ENCODE results near the gene ENTPD2.

The ENTPD2 gene

GRCh38 chr9:137053944-137054931 is at the start of gene ENTPD2:
TSS of gene ENTPD2 (minus strand) at chr9:137054061. CDS start at chr9:137053997, 64 bp downstream.
- no peak for DNase-seq (ENCODE audit: low read depth)

- no peak for DNase-seq (ENCODE audit: low read depth)
Observed at GRCh38 chr9:137103206-137103999, 49.5 kb upstream of the ENTPD2 start.

- DNase-seq (ENCODE audit: low read depth): no peak
Observed at GRCh38 chr9:137099231-137099630, 45.4 kb upstream of the ENTPD2 start.

DNA sequence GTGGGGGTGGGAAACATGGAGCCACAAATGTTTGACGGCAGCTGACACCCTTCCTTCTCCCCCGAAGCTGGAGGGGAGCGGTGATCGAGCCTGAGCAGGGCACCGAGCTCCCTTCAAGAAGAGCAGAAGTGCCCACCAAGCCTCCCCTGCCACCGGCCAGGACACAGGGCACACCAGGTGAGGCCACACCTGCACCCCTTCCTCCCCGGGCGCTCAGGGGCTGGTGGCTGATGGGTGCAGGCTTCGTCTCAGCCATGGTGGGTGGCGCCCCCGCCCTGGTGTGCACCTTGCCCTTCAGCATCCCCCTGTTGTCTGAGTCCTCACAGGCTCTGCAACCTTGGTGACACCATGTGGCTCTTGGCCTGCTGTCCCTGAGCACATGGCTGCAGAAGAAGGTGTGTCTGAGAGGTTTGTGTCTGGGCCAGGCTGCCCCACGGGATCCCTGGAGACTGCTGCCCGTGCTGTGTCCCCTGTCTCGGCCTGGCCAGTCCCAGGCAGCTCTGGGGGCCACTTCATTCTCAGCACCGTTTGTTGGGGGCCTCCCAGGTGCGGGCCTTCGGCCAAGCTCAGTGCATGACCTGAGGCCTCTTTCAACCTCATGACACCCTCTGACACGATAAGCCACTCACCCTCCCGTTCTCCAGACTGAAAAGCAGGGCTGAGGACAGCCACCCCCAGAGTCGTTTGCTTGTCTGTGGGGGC is 44.1 kb upstream of the ENTPD2 start:
- no peak for DNase-seq (ENCODE audit: low read depth)

- no peak for DNase-seq (ENCODE audit: low read depth)
Observed at GRCh38 chr9:137096785-137097546, 43.1 kb upstream of the ENTPD2 start.

DNA sequence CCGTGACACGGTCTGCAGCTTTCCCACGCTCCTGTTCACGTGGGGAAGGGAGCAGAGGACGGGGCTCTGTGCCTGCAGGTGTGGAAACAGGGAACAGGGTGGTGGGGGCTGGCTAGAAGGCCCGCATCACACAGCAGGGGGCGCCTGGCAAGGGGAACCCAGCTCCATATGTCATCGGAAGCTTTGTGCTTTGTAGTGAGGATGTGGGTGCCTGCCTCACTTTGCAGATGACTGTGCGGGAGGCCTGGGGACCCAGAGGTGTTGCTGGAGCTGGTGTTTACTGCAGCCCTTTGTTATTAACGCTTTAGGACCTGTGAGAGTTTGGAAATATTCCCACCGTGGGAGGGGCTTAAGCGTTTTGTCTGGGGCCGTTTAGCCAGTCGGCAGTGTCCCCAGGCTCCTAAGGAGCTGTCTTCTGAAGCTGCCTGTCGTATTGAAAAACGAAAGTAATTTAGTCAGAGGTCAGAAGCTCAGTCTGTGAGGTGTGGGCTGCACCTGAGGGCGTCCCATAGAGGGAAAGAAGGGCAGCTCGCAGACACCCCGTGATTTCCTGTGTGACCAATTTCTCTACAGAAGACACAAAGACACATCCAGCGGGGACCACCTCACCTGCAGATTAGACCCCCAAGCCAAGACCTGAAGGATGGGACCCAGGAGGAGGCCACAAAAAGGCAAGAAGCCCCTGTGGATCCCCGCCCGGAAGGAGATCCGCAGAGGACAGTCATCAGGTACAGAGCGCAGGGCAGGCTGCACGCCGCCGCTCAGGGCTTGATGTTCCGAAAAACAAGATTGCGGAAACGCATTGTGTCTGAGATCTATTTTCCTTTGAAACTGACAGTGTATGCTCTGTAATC is 42.0 kb upstream of the ENTPD2 start:
- no peak for DNase-seq (ENCODE audit: low read depth)

- no peak for DNase-seq (ENCODE audit: low read depth)
Observed at GRCh38 chr9:137089232-137089947, 35.5 kb upstream of the ENTPD2 start.

DNA sequence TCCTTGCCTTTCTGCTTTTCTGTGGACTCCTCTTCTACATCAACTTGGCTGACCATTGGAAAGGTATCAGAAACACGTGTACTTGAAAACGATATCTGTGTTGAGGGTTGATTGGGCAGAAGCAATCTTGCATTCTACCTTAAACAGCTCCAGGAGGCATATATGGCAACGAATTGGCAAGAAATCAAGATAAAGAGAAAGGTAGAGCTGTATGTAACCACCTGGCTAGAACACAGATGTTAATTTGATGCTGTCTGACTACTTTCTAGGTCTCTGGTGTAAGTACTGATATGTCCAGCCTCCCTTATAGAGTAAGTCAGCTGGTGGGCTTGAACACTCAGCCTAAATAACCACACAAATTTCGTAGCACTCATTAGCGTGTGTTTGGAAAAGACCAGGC is 34.3 kb upstream of the ENTPD2 start:
- no peak for DNase-seq (ENCODE audit: low read depth)

GRCh38 chr9:137087409-137087925 is 33.6 kb upstream of the ENTPD2 start:
- no peak for DNase-seq (ENCODE audit: low read depth)

DNA sequence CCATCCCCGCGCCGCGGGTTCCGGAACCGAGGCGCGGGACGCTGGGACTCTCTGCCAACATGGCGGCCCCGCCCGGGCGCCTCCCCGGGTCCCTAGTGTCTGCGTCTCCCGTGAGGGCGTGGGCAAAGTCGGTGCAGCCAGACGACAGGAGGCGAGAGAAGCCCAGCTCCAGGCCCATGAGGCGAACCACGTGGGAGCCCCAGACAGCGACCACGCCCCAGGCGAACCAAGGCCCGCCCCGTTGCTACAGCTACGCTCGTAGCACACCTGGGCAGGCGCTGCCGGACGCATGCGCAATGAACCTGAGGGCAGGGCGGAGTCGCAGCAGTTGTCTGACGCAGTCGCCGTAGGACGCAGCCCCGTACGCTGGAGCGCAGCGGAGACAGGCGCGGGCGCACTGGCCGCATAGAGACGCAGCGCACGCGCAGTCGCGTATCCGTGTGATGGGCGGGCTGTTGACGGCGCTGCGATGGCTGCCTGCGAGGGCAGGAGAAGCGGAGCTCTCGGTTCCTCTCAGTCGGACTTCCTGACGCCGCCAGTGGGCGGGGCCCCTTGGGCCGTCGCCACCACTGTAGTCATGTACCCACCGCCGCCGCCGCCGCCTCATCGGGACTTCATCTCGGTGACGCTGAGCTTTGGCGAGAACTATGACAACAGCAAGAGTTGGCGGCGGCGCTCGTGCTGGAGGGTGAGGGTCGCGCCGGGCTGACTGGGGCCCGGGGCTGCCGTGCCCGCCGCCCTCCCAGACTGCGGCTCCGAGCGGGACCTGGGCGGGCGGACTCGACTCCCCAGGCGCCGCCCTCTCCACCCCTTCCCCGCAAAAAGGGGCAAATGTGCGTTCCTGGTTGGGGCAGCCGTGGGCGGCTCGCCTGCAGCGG is 32.9 kb upstream of the ENTPD2 start, which contains the start of gene MAN1B1:
TSS of gene MAN1B1 (plus strand) at position 455 of the 878 bp plus-strand sequence. CDS start at position 470, 15 bp downstream.
- DNase-seq (ENCODE audit: low read depth): peak; percentile 88

DNA sequence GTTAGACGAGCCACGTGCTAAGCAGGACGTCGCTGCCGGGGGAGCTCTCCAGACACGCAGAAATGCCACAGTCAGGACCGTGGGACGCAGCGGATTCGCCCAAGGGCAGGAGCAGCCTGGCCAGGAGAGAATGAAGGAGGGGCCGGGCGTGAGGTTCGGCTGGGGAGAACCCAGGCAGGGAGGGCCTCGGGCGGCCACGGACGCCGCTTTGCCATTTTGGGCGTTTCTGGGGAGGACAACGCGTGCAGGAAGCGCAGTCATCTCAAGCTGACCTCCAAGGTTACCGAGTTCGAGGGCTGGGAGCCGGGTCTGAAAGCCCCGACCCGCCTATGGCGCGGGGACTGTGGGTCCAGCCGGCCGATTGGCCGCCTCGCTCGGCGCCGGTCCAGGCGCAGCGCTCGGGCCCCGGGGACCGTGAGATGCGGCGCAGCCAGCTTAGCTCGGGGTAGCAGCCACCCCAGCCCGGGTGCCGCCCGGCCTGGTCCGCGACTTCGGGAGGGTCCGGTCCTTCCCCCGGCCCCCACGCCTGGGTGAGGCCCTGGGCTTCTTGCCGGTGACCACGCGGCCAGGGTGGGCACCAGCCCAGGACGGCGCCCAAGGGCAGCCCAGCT is 32.2 kb upstream of the ENTPD2 start:
- no peak for DNase-seq (ENCODE audit: low read depth)

DNA sequence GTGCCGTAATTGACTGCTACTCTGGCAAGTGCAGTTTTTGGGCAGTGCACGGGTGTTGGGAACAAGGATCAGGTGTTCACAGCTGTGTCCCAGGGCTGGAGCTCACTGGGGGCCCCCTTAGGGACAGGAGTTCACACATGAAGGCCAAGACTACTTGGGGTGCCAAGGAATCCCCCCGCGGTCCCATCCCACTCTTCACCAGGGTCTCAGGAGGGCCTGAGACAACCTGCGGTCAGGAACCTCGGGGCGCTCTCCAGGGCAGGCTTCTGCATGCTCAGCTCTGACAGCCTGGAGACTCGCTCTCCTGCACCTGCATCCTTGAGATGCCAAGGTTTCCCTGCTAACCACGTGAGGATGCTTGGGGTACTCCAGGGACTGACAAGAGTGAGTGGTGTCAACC is 30.7 kb upstream of the ENTPD2 start:
- no peak for DNase-seq (ENCODE audit: low read depth)

DNA sequence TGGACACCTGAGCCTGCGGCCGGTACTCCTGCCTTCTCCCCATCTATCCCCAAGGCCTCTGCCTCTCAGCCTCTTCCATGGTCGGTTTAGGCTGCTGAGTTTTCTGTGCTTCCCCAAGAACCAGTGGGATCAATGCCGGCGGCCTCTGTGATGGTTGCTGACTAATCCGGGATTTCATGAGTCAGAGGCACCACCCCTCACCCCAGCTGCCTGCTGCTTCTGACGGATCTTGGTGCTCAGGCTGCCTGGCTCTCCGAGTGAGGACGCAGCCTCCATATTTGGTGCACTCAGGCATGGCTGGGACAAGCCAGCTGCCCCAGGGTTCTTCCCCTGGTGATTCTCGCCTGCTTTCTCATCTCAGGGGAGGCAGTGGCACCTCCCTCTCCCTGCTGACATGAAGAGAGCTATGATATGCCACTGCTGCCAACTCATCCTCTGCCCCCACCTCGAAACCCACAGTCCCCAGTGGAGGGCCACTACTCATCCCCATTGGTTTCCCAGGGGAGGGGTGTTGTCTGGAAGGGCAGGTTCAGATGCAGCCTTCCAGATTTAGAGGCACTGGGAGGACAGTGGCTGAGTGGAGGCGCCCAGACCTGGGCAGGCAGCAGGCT is 29.6 kb upstream of the ENTPD2 start:
- DNase-seq (ENCODE audit: low read depth): peak; percentile 87

DNA sequence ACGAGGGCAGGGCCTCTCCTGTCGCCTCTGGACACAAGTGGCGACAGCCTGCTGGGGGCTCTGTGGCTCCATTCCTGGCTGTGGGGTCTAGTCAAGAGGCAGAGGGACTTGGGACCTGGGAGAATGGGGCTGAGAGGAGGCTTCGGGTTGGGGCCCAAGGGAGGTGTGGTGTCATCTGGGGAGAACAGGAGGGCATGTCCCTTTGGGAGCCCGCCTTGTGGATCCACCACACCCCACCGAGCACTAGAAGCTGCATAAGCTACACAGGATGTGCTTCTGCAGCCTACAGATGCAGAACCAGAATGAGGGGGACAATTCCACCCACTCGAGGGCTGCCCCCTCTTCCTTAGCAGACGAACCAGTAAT is 29.0 kb upstream of the ENTPD2 start:
- DNase-seq (ENCODE audit: low read depth): no peak

DNA sequence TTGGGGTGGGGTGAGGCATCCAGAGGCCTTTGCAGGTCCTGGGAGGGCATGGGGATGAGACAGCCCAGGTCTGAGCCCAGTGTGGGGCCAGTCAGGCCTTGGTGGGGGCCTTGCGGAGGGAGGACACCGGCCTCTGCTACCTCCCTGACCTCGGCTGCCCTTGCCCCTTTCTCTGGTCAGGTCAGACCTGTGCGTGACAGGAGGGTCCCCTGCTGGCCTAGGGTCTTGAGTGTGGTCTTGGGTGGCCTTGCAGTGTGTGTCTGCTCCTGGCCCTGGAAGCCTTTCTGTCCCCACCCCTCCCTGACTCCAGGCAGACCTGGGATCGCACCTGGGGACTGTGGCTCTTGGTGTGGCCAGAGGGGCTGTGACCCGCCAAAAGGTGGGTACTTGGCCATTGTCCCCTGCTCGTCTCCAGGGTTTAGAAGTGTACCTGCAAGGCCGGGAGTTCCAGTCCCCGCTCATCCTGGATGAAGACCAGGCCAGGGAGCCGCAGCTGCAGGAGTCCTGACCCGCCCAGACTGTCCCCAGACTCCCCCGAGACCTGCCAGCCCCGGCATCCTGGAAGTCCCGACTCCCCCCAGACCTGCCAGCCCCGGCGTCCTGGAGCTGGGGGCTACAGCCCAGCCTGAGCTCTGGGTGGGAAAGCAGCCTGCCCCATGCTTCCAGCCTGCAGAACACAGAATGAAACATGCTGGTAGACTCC is 28.5 kb upstream of the ENTPD2 start:
- no peak for DNase-seq (ENCODE audit: low read depth)

- DNase-seq (ENCODE audit: low read depth): no peak
Observed at GRCh38 chr9:137080260-137081122, 26.6 kb upstream of the ENTPD2 start.
